Panc1 (cell line): ENCODE measurements around the gene MDC1. TPM values are rescaled to one million over a fixed set of nuclear protein-coding genes. Genes with fewer than 3 reads are reported as not detected.

Experiments
- ATAC-seq: fragments of 200-7000 bp; cut with Tn5 transposase; 2 replicates; pipeline ENCODE4 v1.9.1; 2020; ENCODE audit warnings: mild to moderate bottlenecking, moderate library complexity
- BruUV-seq: library from RNA; stranded (reverse); fragments of 400-500 nt; replicated peaks from 2 replicates; lab custom pipeline; 2021; lab: Mats Ljungman, UMichigan
- CTCF ChIA-PET: fragments of 300-600 bp; sonication (Branson Sonifier 250); formaldehyde crosslinking; loops from one replicate; lab custom pipeline; 2022; ENCODE audit warnings: antibody characterized with exemption; lab: Charles Lee
- POLR2A ChIA-PET: fragments of 300-600 bp; sonication (Branson Sonifier 250); formaldehyde crosslinking; loops from one replicate; lab custom pipeline; 2022; ENCODE audit warnings: antibody characterized with exemption; lab: Charles Lee
- DNase-seq: peaks from one replicate; pipeline ENCODE4 v3.0.0-alpha.2; 2010; ENCODE audit warnings: low read depth, low spot score
- H3K27ac ChIP-seq: 2 replicates; pipeline ENCODE4 v1.5.1; 2011; ENCODE audit warnings: mild to moderate bottlenecking, low read length, inconsistent platforms
- H3K27me3 ChIP-seq: fragments of 200-500 bp; sonication (Bioruptor generic); 2 replicates; pipeline ENCODE4 v1.6.0; 2014; ENCODE audit warnings: low read length, inconsistent platforms; ENCODE audit not compliant: control insufficient read depth, insufficient read depth
- H3K36me3 ChIP-seq: fragments of 200-500 bp; sonication (Bioruptor generic); 2 replicates; pipeline ENCODE4 v1.5.1; 2014; ENCODE audit warnings: inconsistent platforms, mild to moderate bottlenecking, low read length, moderate library complexity; ENCODE audit not compliant: control insufficient read depth, insufficient read depth
- H3K4me1 ChIP-seq: 2 replicates; pipeline ENCODE4 v1.5.1; 2011; ENCODE audit warnings: inconsistent platforms, mild to moderate bottlenecking, low read length, moderate library complexity; ENCODE audit not compliant: control insufficient read depth, insufficient read depth
- H3K4me3 ChIP-seq, 2 experiments: 2 replicates each; pipeline ENCODE4 v1.5.1; 2011 to 2012; ENCODE audit warnings: low read depth in 2 of 2, low read length in 2 of 2, mild to moderate bottlenecking in 2 of 2, inconsistent platforms in 1 of 2, moderate library complexity in 1 of 2
- H3K9me3 ChIP-seq: fragments of 200-500 bp; sonication (Bioruptor generic); 2 replicates; pipeline ENCODE4 v1.5.1; 2014; ENCODE audit warnings: low read depth, mild to moderate bottlenecking, inconsistent platforms, low read length, moderate library complexity; ENCODE audit not compliant: control insufficient read depth, insufficient read depth
- POLR2AphosphoS5 ChIP-seq: IDR thresholded peaks from 2 replicates; pipeline ENCODE4 v1.6.1; 2012; ENCODE audit warnings: mild to moderate bottlenecking, low read depth, low read length, moderate library complexity
- REST ChIP-seq, 2 experiments: IDR thresholded peaks; 2 replicates each; pipeline ENCODE4 v1.6.1; 2011 to 2012; ENCODE audit warnings: low read depth in 2 of 2, control low read depth in 1 of 2, low read length in 1 of 2, mild to moderate bottlenecking in 1 of 2, moderate library complexity in 1 of 2; ENCODE audit not compliant: insufficient read depth in 1 of 2
- SIN3A ChIP-seq: IDR thresholded peaks from 2 replicates; pipeline ENCODE4 v1.6.1; 2012; ENCODE audit warnings: low read depth, mild to moderate bottlenecking, low read length, moderate library complexity, borderline replicate concordance; ENCODE audit not compliant: insufficient read depth
- TCF7L2 ChIP-seq: IDR thresholded peaks from 2 replicates; pipeline ENCODE4 v1.6.1; 2011; ENCODE audit warnings: mild to moderate bottlenecking, low read depth, low read length, inconsistent platforms
- in situ Hi-C: cut with HindIII; loops from 2 replicates; pipeline ENCODE4 v1.10.0; 2016; ENCODE audit warnings: low sequenced_read_pairs, low pct_unique_long_range_greater_than_20kb
- intact Hi-C: fragments of 100-400 bp; cut with micrococcal nuclease; formaldehyde crosslinking; loops from one replicate; pipeline ENCODE4 v1.10.0; 2022; ENCODE audit not compliant: unreplicated experiment
- total RNA-seq: library from RNA; stranded (reverse); gene quantifications from one replicate; pipeline ENCODE4 v1.2.1, GENCODE V29; 2021; ENCODE audit not compliant: unreplicated experiment
- TF ChIP-seq, protein P1 (sequence below): fragments of 450-650 bp; IDR thresholded peaks from 2 replicates; pipeline ENCODE4 v1.5.1; 2017; ENCODE audit warnings: mild to moderate bottlenecking

The MDC1 gene
- total RNA-seq, 1 experiment from 2014 or later, result 68.6 TPM

DNA sequence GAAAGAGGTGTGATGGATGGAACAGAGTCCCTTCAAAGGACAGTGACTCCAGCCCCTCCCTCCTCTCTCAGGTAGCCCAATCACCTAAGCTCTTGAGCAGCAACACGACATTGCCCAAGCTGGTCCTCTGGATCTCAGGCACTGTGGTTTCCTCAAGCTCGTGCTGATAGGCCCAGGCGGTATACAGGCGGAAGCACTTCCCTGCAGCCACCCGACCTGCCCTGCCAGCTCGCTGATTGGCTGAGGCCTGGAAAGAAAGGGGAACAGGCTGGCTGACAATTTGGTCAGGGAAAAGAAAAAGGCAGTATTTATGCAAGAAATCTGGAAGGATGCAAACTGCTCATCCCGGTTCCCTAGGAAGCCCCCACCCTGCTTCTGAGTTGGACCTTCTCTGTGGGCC, 60.6 kb downstream of the MDC1 start:
- in situ Hi-C loops, result no loop called here
- H3K4me3 ChIP-seq, result no peak overlapping the region
- no peak overlapping the region for H3K27ac ChIP-seq
- TF ChIP-seq SIN3A (no peak), POLR2AphosphoS5 (no peak), REST (IDR thresholded peaks at IDR 0.05; ENCODE audit: insufficient read depth in 1 of 2, low read depth in 2 of 2, low read length in 1 of 2) (no peak), TCF7L2 (no peak)
- TF ChIP-seq, protein P1, sequence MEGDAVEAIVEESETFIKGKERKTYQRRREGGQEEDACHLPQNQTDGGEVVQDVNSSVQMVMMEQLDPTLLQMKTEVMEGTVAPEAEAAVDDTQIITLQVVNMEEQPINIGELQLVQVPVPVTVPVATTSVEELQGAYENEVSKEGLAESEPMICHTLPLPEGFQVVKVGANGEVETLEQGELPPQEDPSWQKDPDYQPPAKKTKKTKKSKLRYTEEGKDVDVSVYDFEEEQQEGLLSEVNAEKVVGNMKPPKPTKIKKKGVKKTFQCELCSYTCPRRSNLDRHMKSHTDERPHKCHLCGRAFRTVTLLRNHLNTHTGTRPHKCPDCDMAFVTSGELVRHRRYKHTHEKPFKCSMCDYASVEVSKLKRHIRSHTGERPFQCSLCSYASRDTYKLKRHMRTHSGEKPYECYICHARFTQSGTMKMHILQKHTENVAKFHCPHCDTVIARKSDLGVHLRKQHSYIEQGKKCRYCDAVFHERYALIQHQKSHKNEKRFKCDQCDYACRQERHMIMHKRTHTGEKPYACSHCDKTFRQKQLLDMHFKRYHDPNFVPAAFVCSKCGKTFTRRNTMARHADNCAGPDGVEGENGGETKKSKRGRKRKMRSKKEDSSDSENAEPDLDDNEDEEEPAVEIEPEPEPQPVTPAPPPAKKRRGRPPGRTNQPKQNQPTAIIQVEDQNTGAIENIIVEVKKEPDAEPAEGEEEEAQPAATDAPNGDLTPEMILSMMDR, result no peak
- CTCF ChIA-PET, result no interaction called here
- H3K36me3 ChIP-seq, result peaks cover 3% of the 10 kb centered on the region; the same call in 1 of the 2 replicates
- no peak for ATAC-seq
- POLR2A ChIA-PET, result interaction anchor here (0.6 kb wide), 1 partner anchor 63 kb away, joined by 7 read pairs; no protein-coding TSS in a partner anchor
- intact Hi-C loops, result no loop called here
- H3K9me3 ChIP-seq, result no peaks in the 10 kb centered on the region
- H3K27me3 ChIP-seq, result no peaks in the 10 kb centered on the region
- DNase-seq, result no peak
- H3K4me1 ChIP-seq, result no peaks in the 10 kb centered on the region
- no TSS peak for BruUV-seq

GRCh38 chr6:30655743-30656094, 61.4 kb downstream of the MDC1 start:
- ChIA-PET POLR2A (no interaction called here), CTCF (no interaction called here)
- Histone ChIP-seq H3K4me3 (no peak overlapping the region), H3K9me3 (no peaks in the 10 kb centered on the region), H3K27me3 (no peaks in the 10 kb centered on the region), H3K27ac (no peak overlapping the region), H3K36me3 (peaks cover 3% of the 10 kb centered on the region; the same call in 1 of the 2 replicates), H3K4me1 (no peaks in the 10 kb centered on the region)
- no peak for ATAC-seq
- TF ChIP-seq, protein P1, result no peak
- TF ChIP-seq REST (IDR thresholded peaks at IDR 0.05; ENCODE audit: insufficient read depth in 1 of 2, low read depth in 2 of 2, low read length in 1 of 2), result no peak
- no peak for TF ChIP-seq TCF7L2
- TF ChIP-seq SIN3A, result no peak
- TF ChIP-seq POLR2AphosphoS5, result no peak
- BruUV-seq, result no TSS peak
- intact Hi-C loops (no loop called here), in situ Hi-C loops (no loop called here)
- DNase-seq, result no peak
